ENCODE data around the gene ATRN.

The ATRN gene

DNA sequence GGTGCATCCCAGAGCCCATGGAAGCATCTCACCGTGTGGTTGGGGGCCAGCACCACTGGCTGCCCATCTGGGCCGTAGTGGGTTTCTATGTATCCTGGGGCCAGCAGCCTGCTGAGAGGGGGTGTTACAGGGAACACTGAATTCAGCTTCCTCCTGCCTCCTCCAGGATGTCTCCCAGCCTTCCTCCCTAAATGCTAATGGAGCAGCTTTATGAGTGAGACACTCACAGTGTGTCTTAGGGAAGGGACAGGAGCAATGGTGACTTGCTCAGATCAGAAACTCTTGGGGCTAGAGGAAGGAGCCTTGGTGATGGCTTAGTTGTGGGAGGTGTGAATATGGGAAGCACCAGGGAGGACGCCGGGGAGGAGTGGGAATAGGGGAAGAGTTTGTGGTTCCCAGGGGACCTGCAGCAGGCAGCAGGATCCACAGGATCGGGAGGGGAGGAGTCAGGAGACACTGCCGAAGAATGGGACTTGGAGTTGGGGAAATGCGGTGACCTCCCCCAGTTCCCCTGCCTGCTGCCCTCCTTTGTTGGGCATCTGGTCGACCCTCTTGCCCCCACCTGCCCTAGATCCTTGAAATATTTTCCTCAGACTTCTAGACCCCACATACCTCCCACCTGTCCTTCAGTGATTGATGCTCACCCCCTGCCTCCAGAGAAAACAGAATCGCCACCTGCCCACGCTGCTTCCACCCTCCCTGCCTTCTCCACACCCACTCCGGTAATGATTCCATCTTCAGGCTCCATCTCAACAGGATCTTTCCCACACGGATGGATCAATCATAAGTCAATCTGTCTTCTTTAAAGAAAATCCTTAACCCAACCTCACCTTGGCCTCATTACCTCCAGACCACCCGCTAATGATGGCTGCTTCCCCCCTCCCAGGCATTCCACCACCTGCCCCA is 204.4 kb downstream of the ATRN start:
- no peak for DNase-seq (ENCODE audit: low read depth in 2 of 2)

GRCh38 chr20:3677733-3678132 is 206.9 kb downstream of the ATRN start:
- DNase-seq (ENCODE audit: low read depth in 2 of 2), result no peak

DNA sequence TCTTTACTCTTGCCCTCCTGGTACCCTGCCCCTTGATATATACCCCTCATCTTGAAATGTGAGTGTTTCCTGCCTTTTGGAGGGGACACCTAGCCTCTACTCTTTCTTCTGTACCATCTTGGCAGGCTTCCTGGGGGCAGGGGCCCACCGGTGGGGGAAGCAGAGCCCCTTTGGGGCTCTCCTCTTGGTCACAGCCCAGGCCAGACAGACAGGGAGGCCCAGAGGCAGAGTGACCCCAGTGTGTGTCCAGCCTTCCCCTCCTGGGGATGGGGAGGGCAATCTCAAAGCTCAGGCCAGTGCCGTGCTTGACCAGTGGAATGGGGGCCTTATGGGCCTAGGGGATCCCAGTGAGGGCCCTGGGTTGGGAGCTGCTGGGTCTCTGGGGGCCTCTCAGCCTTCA is 207.4 kb downstream of the ATRN start:
- no peak for DNase-seq (ENCODE audit: low read depth in 2 of 2)

GRCh38 chr20:3678856-3679720 is 208.3 kb downstream of the ATRN start:
- no peak for DNase-seq (ENCODE audit: low read depth in 2 of 2)

- no peak for DNase-seq (ENCODE audit: low read depth in 2 of 2)
Measured at GRCh38 chr20:3679749-3680700, 209.2 kb downstream of the ATRN start.

GRCh38 chr20:3680701-3681351 is 210.0 kb downstream of the ATRN start:
- DNase-seq (ENCODE audit: low read depth in 2 of 2), result no peak

DNA sequence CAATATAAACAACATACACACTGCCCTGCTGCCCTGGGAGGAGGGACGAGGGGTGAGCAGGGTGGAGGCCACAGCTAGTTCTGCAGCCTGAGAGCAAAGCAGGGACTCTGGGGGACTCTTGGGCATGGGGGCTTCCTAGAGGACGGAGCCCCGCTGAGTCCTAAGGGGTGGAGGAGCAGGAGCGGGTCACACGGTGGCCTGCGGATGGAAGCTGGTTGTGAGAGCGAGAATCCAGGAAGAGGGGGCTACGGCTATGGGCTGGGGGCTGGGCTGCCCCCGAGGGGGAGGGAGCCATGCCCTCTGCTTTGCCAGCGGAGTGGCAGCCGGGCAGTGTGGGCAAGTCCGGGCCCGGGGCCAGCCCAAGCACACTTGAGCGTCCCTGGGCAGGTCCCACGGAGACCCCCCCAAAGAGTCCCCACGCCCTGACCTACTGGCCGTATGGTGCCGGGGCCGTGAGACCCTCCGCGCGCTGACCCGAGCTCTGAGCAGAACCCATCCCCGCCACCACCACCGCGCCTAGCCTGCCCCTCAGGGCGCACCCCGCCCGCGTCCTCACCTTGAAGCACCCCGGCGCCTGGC is 210.6 kb downstream of the ATRN start:
- no peak for DNase-seq (ENCODE audit: low read depth in 2 of 2)

GRCh38 chr20:3681931-3682781 is 211.3 kb downstream of the ATRN start, which contains the start of gene ADAM33:
ADAM33 (minus strand) TSS chr20:3682010; CDS start chr20:3682004, 6 bp downstream.
- DNase-seq (ENCODE audit: low read depth in 2 of 2), result no peak

DNA sequence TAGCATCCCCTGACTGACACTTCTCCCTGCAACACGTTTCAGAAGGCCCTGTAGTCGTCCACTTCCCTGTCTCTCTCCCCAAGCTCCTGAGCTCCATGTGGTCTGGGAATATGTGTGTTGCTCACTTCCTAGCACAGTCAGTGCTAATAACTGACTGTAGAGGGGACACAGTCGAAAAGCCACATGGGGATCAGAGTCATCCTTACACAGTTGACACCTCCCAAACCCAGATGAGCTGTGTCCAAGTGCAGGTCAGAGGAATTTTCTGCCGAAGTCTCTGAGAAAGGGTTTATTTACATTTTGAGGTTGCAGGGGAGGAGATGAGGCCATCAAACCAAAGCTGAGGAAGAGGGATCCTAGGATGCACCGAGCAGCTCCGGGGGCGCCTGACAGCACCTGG is 214.5 kb downstream of the ATRN start:
- DNase-seq (ENCODE audit: low read depth in 2 of 2), result no peak

DNA sequence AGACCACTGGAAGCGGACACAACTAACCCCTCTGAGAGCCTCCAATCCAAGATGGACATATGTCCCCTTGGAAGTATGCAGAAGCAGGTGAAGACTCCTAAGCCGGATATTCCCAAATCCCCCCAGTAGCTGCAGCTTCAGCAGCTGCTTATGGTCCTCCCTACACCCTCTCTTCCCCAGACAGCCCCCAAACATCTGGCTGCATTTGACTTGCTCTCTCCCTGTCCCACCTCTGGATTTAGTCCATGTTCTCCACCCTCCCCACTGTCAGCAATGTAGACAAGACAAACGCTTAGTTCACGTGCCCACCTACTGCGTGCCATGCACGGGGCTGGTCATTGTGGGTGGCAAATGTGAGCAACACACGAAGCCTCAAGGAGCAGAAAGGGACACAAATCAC is 215.6 kb downstream of the ATRN start:
- no peak for DNase-seq (ENCODE audit: low read depth in 2 of 2)

GRCh38 chr20:3686867-3687321 is 216.1 kb downstream of the ATRN start:
- DNase-seq (ENCODE audit: low read depth in 2 of 2), result no peak

DNA sequence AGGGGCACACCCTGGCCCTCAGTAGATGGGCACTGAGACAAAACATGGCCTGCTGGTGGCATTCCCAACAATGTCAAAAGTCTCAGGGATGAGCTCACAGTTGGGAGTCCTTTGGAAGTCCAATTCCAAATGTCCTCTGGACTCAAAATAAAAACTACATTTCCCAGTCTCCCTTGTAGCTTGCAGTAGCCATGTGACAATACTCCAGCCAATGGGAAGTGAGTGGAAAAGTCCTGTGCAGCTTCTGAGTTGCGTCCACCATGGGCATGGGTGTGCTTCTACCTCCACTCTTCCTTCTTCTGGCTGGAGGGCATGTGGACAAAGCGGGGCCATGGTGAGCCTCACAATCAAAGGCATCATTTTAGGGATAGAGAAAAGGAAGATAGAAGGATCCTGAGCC is 216.8 kb downstream of the ATRN start:
- DNase-seq (ENCODE audit: low read depth in 2 of 2), result no peak

GRCh38 chr20:3689978-3690377 is 219.2 kb downstream of the ATRN start:
- DNase-seq (ENCODE audit: low read depth in 2 of 2), result no peak

- no peak for DNase-seq (ENCODE audit: low read depth in 2 of 2)
Measured at GRCh38 chr20:3690413-3690812, 219.6 kb downstream of the ATRN start.

DNA sequence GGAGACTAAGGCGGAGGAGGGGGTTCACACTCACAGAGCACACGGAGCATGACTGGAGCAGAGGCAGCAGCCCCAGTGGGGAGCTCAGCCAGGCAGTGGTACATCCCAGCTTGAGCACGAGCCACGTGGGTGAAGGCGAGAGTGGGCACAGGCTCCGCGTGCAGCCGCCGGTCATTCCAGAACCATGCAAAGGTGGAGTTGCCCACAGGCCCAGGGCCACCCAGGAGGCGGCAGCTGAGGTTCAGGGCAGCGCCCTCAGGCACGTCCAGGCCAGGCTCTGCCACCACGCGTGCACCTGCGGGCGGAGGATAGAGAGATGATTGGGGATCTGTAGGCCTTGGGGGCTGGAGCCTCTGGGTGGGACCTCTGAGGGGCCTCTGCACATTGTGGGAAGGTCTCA is 220.5 kb downstream of the ATRN start:
- DNase-seq (ENCODE audit: low read depth in 2 of 2), result no peak

- DNase-seq (ENCODE audit: low read depth in 2 of 2), result no peak
Measured at GRCh38 chr20:3691897-3692296, 221.1 kb downstream of the ATRN start.

GRCh38 chr20:3692706-3693294 is 222.0 kb downstream of the ATRN start:
- no peak for DNase-seq (ENCODE audit: low read depth in 2 of 2)

GRCh38 chr20:3693376-3693775 is 222.6 kb downstream of the ATRN start:
- DNase-seq (ENCODE audit: low read depth in 2 of 2), result no peak

- no peak for DNase-seq (ENCODE audit: low read depth in 2 of 2)
Measured at GRCh38 chr20:3694864-3695263, 224.0 kb downstream of the ATRN start.

Data from stimulated activated CD8-positive, alpha-beta memory T cell treated with anti-CD3 and anti-CD28 coated beads, Interleukin-2, amount 100 ng/mL, for 1 hour (primary cell).